Measurements from ENCODE around the gene ZBTB32. TPM values are rescaled to one million over a fixed set of nuclear protein-coding genes. Genes with fewer than 3 reads are reported as not detected.
A peak's percentile ranks its signal among the peaks of the same experiment; 100 is the strongest.

The ZBTB32 gene
- total RNA-seq, 3 donors from 2014 or later = 0.27 TPM; not detected in 2

DNA sequence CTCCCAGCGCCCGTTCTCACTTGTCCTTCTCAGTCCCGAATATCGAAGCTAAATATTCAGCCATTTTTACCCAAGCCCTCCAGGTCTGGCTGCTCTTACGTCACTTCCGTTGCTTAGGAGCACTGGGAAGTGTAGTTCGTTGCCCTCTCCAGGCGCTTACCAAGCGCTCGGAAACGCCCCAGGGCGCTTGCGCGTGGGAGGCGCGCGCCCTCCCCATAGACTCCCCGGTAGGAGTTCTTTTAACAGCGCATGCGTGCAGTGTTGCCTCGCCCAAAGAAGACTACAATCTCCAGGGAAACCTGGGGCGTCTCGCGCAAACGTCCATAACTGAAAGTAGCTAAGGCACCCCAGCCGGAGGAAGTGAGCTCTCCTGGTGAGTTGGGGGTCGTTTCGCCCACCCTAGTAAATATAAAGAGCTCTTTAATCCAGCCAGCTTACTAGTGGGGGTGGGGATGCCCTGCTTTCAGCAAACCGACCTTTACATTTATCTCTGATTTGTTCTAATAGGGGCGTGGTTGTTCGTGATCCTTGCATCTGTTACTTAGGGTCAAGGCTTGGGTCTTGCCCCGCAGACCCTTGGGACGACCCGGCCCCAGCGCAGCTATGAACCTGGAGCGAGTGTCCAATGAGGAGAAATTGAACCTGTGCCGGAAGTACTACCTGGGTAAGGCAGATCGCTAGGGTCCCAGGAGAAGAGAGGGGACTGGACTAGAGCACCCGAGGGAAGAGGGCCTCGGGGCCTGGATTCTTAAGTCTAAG, 41.1 kb downstream of the ZBTB32 start, which contains the start of the genes PSENEN and U2AF1L4:
TSS of gene PSENEN (plus strand) at position 324 of the 759 bp plus-strand sequence. CDS start at position 604, 280 bp downstream.
TSS of gene U2AF1L4 (minus strand) at position 91 of the 759 bp plus-strand sequence. CDS start at position 64, 27 bp downstream.
- intact Hi-C loops (cut with DNase I, micrococcal nuclease) = no loop called here
- ATAC-seq (peak; percentile 77), DNase-seq (peak; percentile 96 to 99 (median 96))
- no peaks in the 10 kb centered on the region for H3K36me3 ChIP-seq (ENCODE audit: low read depth)
- H3K4me3 ChIP-seq = peak within 1 kb of the TSS; percentile 80
- no peak for TF ChIP-seq CTCF (IDR thresholded peaks at IDR 0.05)
- no peaks in the 10 kb centered on the region for H3K9me3 ChIP-seq
- peaks cover 28% of the 10 kb centered on the region for H3K4me1 ChIP-seq (ENCODE audit: low read depth)

- intact Hi-C loops (cut with DNase I, micrococcal nuclease) = no loop called here
- peaks cover 28% of the 10 kb centered on the region for H3K4me1 ChIP-seq (ENCODE audit: low read depth)
- ATAC-seq (no peak), DNase-seq (no peak)
- H3K9me3 ChIP-seq = no peaks in the 10 kb centered on the region
- no peaks in the 10 kb centered on the region for H3K36me3 ChIP-seq (ENCODE audit: low read depth)
- TF ChIP-seq CTCF (IDR thresholded peaks at IDR 0.05) = no peak
- peak overlapping the region; percentile 80 for H3K4me3 ChIP-seq
Measured at GRCh38 chr19:35746087-35746462, 41.7 kb downstream of the ZBTB32 start.

DNA sequence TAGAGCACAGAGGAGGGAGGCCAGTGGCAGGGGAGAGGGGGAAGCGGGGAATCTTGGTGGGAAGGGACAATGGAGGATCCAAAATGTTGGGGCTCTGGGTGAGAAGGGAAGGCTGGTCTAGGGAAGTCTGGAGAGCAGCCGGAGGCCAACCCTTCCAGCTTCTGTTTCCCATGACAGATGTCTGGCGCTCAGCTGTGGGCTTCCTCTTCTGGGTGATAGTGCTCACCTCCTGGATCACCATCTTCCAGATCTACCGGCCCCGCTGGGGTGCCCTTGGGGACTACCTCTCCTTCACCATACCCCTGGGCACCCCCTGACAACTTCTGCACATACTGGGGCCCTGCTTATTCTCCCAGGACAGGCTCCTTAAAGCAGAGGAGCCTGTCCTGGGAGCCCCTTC, 42.2 kb downstream of the ZBTB32 start:
- no peak for ATAC-seq
- intact Hi-C loops (cut with DNase I, micrococcal nuclease) = no loop called here
- no peaks in the 10 kb centered on the region for H3K9me3 ChIP-seq
- TF ChIP-seq CTCF (IDR thresholded peaks at IDR 0.05) = no peak
- no peak for DNase-seq
- peaks cover 28% of the 10 kb centered on the region for H3K4me1 ChIP-seq (ENCODE audit: low read depth)
- H3K4me3 ChIP-seq = no peak overlapping the region
- no peaks in the 10 kb centered on the region for H3K36me3 ChIP-seq (ENCODE audit: low read depth)

DNA sequence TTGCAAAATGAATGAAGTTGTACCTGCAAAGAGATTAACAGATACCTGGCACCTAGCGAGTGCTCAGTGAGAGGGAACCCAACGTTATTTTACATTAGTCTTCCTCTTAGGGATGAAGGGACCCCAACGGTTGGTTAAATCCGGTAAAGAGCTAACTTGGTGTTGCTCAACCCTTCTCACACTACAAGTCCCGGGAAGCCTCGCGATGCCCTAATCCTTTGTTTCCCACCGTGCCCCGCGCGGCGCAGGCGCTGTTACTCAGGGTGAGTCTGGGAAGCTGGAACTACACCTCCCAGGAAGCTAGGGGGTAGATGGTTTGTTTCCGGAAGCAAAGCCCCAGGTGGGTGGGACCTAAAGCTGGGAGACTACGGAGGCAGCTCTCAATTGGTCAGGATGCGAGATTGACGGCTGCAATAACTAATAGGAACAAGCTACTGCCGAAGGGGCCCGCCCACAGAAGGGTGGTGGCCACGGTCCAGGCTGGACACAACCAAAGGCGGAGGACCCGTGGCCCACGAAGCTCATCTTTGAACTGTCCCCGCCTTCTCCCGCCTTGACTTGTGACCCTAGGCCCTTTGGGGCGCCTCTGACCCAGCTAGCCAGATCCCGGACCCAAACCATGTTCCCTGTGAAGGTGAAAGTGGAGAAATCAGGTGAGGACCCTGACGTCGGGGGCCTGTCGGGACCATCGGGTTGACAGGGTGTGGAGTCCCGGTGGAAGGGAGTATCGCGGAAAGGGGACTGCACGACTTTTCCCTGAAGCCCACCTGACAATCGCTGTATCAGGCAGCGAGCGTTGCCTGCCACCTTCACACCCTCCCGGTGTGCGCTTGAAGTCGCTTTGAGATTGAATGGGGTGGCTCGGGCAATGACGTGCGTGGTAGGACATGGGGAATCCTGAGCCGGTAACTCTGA, 44.0 kb downstream of the ZBTB32 start, which contains the start of gene LIN37:
TSS of gene LIN37 (plus strand) at position 471 of the 915 bp plus-strand sequence. CDS start at position 620, 149 bp downstream.
- intact Hi-C loops (cut with DNase I, micrococcal nuclease) = no loop called here

More for the DNA sequence above, 44.0 kb downstream of the ZBTB32 start, which contains the start of gene LIN37:
- peaks cover 28% of the 10 kb centered on the region for H3K4me1 ChIP-seq (ENCODE audit: low read depth)
- H3K4me3 ChIP-seq = peak within 1 kb of the TSS; percentile 67
- TF ChIP-seq CTCF (IDR thresholded peaks at IDR 0.05) = no peak
- no peaks in the 10 kb centered on the region for H3K9me3 ChIP-seq
- peaks cover 7% of the 10 kb centered on the region for H3K36me3 ChIP-seq (ENCODE audit: low read depth)
- ATAC-seq = peak; percentile 84
- peak; percentile 98 to 99 (median 99) for DNase-seq

Measured in mucosa of descending colon (tissue), 3 donors.